Liver (tissue), 9 donors: ENCODE data around the gene RAD50. TPM values are rescaled to one million over a fixed set of nuclear protein-coding genes. Genes with fewer than 3 reads are reported as not detected.
"Not testable (repeated sequence)": the region's sequence is repeated elsewhere in the genome, so short reads cannot be mapped to it uniquely, and the experiment has no call there.

ENCODE experiments used
- DNase-seq: peaks from one replicate; pipeline ENCODE4 v3.0.0-alpha.2; 2017; ENCODE audit warnings: low spot score
- H3K27ac ChIP-seq, 2 donors: one replicate each; pipeline ENCODE4 v1.7.0; 2013; ENCODE audit warnings: inconsistent platforms in 2 of 2, low read length in 2 of 2, control low read depth in 1 of 2, low read depth in 1 of 2, mild to moderate bottlenecking in 1 of 2
- H3K27me3 ChIP-seq, 4 donors: one replicate each; pipeline versions ENCODE4 v1.6.1 to v1.7.0; 2013; ENCODE audit warnings: low read length in 3 of 4, inconsistent platforms in 1 of 4, mild to moderate bottlenecking in 1 of 4, moderate library complexity in 1 of 4; ENCODE audit not compliant: control insufficient read depth in 4 of 4, insufficient read depth in 4 of 4
- H3K36me3 ChIP-seq, 4 donors: one replicate each; pipeline versions ENCODE4 v1.6.1 to v1.7.0; 2013; ENCODE audit warnings: low read length in 3 of 4, mild to moderate bottlenecking in 3 of 4, low read depth in 1 of 4, moderate library complexity in 1 of 4; ENCODE audit not compliant: control insufficient read depth in 4 of 4, insufficient read depth in 3 of 4
- H3K4me1 ChIP-seq, 4 donors: one replicate each; pipeline versions ENCODE4 v1.6.1 to v1.7.0; 2013; ENCODE audit warnings: low read length in 3 of 4, mild to moderate bottlenecking in 3 of 4, moderate library complexity in 1 of 4; ENCODE audit not compliant: control insufficient read depth in 4 of 4, insufficient read depth in 4 of 4
- H3K4me3 ChIP-seq, 3 donors: one replicate each; pipeline versions ENCODE4 v1.6.1 to v1.7.0; 2013; ENCODE audit warnings: low read length in 3 of 3, control low read depth in 1 of 3, low read depth in 1 of 3, mild to moderate bottlenecking in 1 of 3
- H3K9ac ChIP-seq, 2 donors: one replicate each; pipeline ENCODE4 v1.7.0; 2013; ENCODE audit warnings: low read length in 2 of 2, mild to moderate bottlenecking in 2 of 2, moderate library complexity in 2 of 2, control low read depth in 1 of 2, low read depth in 1 of 2
- H3K9me3 ChIP-seq, 4 donors: one replicate each; pipeline versions ENCODE4 v1.6.1 to v1.7.0; 2013; ENCODE audit warnings: low read length in 3 of 4; ENCODE audit not compliant: control insufficient read depth in 4 of 4
- ATF3 ChIP-seq: IDR thresholded peaks from 2 replicates; pipeline ENCODE4 v1.6.1; 2016; ENCODE audit warnings: antibody characterized with exemption
- EGR1 ChIP-seq, 2 donors: IDR thresholded peaks; 2 replicates each; pipeline ENCODE4 v1.6.1; 2016 to 2018; ENCODE audit warnings: antibody characterized with exemption in 2 of 2, low read depth in 2 of 2
- FOXA1 ChIP-seq: IDR thresholded peaks from 2 replicates; pipeline ENCODE4 v1.6.1; 2016; ENCODE audit warnings: antibody characterized with exemption
- FOXA2 ChIP-seq: IDR thresholded peaks from 2 replicates; pipeline ENCODE4 v1.6.1; 2016; ENCODE audit warnings: antibody characterized with exemption
- GABPA ChIP-seq, 2 donors: IDR thresholded peaks in 1 of 2; conservative IDR thresholded peaks in 1 of 2; 2 replicates each; pipeline ENCODE4 v1.6.1; 2016; ENCODE audit warnings: antibody characterized with exemption in 2 of 2, mild to moderate bottlenecking in 1 of 2, moderate library complexity in 1 of 2
- HNF4A ChIP-seq, 2 donors: conservative IDR thresholded peaks; 2 replicates each; pipeline ENCODE4 v1.6.1; 2016; ENCODE audit warnings: antibody characterized with exemption in 2 of 2, mild to moderate bottlenecking in 2 of 2
- HNF4G ChIP-seq: IDR thresholded peaks from 2 replicates; pipeline ENCODE4 v1.6.1; 2016; ENCODE audit warnings: antibody characterized with exemption
- JUND ChIP-seq, 2 donors: IDR thresholded peaks; 2 replicates each; pipeline ENCODE4 v1.6.1; 2016; ENCODE audit warnings: antibody characterized with exemption in 2 of 2
- MAX ChIP-seq: IDR thresholded peaks from 2 replicates; pipeline ENCODE4 v1.6.1; 2016; ENCODE audit warnings: antibody characterized with exemption
- NR2F2 ChIP-seq: IDR thresholded peaks from 2 replicates; pipeline ENCODE4 v1.6.1; 2016; ENCODE audit warnings: antibody characterized with exemption
- REST ChIP-seq: IDR thresholded peaks from 2 replicates; pipeline ENCODE4 v1.6.1; 2016; ENCODE audit warnings: antibody characterized with exemption, mild to moderate bottlenecking
- RXRA ChIP-seq, 2 donors: IDR thresholded peaks; 2 replicates each; pipeline ENCODE4 v1.6.1; 2017 to 2018; ENCODE audit warnings: antibody characterized with exemption in 2 of 2, mild to moderate bottlenecking in 1 of 2
- SP1 ChIP-seq: IDR thresholded peaks from 2 replicates; pipeline ENCODE4 v1.6.1; 2018; ENCODE audit warnings: antibody characterized with exemption, mild to moderate bottlenecking
- TAF1 ChIP-seq: conservative IDR thresholded peaks from 2 replicates; pipeline ENCODE4 v1.6.1; 2016; ENCODE audit warnings: antibody characterized with exemption, mild to moderate bottlenecking
- YY1 ChIP-seq: IDR thresholded peaks from 2 replicates; pipeline ENCODE4 v1.6.1; 2016; ENCODE audit warnings: antibody characterized with exemption, mild to moderate bottlenecking
- WGBS: extraction: QIAGEN DNeasy Blood & Tissue Kit; methylation state at CpG from one replicate; pipeline ENCODE4 v1.1.7; 2013; 5-methylcytosine and 5-hydroxymethylcytosine counted together
- polyA plus RNA-seq, 2 donors: library from polyadenylated mRNA; stranded (reverse) in 1 of 2; unstranded in 1 of 2; fragments of 200-250 nt in 1 of 2; fragments of >200 nt in 1 of 2; fragmentation: Nextera tagmentation in 1 of 2; extraction: Ambion mirVana in 1 of 2; gene quantifications; one replicate each; pipeline versions ENCODE4 v1.2.1 to v1.2.3, GENCODE V29; 2013 to 2015
- total RNA-seq, 2 donors: library from RNA; depleted of rRNA; stranded (reverse); fragments of >200 nt; gene quantifications; one replicate each; pipeline ENCODE4 v1.2.3, GENCODE V29; 2014
- donor health status: healthy.
- donor health status: healthy.
- donor health status: healthy.
- donor health status: healthy.
- donor health status: healthy.

The RAD50 gene
- total and polyA plus RNA-seq, 4 donors: 6.1 to 18.7 (median 14.9) TPM

GRCh38 chr5:132547269-132547668 is 9.5 kb upstream of the RAD50 start:
- 86% methylated on average over 2 of the region's 2 CpGs for WGBS
- Histone ChIP-seq H3K27me3 (no peaks in the 10 kb centered on the region), H3K9ac (no peak overlapping the region), H3K27ac (no peak overlapping the region), H3K9me3 (no peaks in the 10 kb centered on the region), H3K4me3 (no peak overlapping the region), H3K4me1 (no peaks in the 10 kb centered on the region), H3K36me3 (no peaks in the 10 kb centered on the region)
- DNase-seq: no peak
- TF ChIP-seq HNF4A (conservative IDR thresholded peaks at IDR 0.05): no peak
- no peak for TF ChIP-seq YY1
- TF ChIP-seq MAX: no peak
- TF ChIP-seq FOXA1: no peak

GRCh38 chr5:132548834-132549233 is 7.9 kb upstream of the RAD50 start:
- not testable (repeated sequence) for DNase-seq, H3K9ac ChIP-seq, H3K27ac ChIP-seq, H3K36me3 ChIP-seq, H3K9me3 ChIP-seq, H3K4me1 ChIP-seq, H3K27me3 ChIP-seq, H3K4me3 ChIP-seq
- WGBS: 96% methylated on average over 7 of the region's 7 CpGs

- Histone ChIP-seq H3K27me3 (no peaks in the 10 kb centered on the region), H3K4me3 (no peak overlapping the region), H3K27ac (no peak overlapping the region), H3K36me3 (no peaks in the 10 kb centered on the region), H3K4me1 (no peaks in the 10 kb centered on the region), H3K9me3 (no peaks in the 10 kb centered on the region), H3K9ac (no peak overlapping the region)
- TF ChIP-seq SP1 (no peak), RXRA (IDR thresholded peaks at IDR 0.05) (no peak), FOXA2 (no peak), HNF4G (no peak), JUND (IDR thresholded peaks at IDR 0.05) (no peak), NR2F2 (no peak), GABPA (IDR thresholded peaks at IDR 0.05 in 1 of 2, conservative IDR thresholded peaks at IDR 0.05 in 1 of 2) (no peak), EGR1 (IDR thresholded peaks at IDR 0.05; ENCODE audit: low read depth in 2 of 2) (no peak), HNF4A (conservative IDR thresholded peaks at IDR 0.05) (no peak), FOXA1 (no peak), YY1 (no peak), ATF3 (no peak), REST (no peak), TAF1 (no peak)
- DNase-seq: no peak
- WGBS: 79% methylated on average over 2 of the region's 2 CpGs
Observed at GRCh38 chr5:132549576-132549975, 7.2 kb upstream of the RAD50 start.
